GM21619 (cell line): ENCODE measurements around the gene ZFP82.

Source experiments
- ATAC-seq: cut with Tn5 transposase; IDR thresholded peaks from one replicate; pipeline ENCODE4 v1.9.1; 2021; ENCODE audit not compliant: unreplicated experiment

The ZFP82 gene

DNA sequence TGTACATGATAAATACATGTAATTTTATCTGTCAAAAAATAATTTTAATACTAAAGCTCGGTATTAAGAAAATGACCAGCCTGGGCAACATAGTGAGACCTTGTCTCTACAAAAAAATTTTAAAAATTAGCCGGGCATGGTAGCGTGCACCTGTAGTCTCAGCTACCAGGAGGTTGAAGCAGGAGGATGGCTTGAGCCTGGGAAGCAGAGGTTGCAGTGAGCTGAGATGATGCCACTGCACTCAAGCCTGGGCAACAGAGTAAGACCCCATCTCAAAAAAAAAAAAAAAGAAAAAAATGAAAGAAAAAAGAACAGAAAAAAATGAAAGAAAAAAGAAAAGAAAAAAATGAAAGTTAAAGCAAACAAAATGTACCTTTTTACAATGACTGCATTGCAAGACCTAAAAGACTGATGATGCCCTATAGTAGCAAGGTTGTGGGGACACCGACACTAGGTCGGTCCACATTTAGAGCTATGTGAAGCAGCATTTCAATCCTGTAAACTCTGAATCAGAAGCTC, 44.7 kb downstream of the ZFP82 start:
- ATAC-seq: no peak

DNA sequence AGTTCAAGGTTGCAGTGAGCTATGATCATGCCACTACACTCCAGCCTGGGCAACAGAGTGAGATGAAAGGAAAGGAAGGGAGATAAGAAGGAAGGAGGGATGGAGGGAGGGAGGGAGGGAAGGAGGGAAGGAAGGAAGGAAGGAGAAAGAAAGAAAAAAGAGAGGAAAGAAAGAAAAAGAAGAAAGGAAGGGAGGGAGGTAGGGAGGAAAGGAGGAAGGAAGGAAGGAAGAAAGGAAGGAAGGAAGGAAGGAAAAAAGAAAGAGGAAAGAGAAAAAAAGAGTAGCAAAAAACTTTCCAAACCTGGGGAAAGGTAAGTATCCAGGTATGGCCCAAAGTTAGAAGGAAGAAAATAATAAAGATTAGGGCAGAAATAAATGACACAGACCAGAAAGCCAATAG, 46.6 kb downstream of the ZFP82 start:
- no peak for ATAC-seq

DNA sequence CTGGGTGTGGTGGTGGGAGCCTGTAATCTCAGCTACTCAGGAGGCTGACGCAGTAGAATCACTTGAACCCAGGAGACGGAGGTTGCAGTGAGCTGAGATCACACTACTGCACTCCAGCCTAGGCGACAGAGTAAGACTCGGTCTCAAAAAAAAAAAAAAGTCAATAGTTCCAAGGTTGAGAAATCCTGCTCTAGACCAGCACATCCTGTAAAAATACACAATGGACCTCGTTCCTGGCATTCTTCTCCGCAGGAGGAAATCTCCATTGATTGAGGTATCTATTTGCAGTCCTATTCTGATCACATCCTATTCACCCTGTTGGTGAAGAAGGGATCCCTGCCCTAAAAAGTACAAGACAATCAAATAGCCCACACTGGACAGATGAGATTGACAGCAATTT, 54.6 kb downstream of the ZFP82 start:
- no peak for ATAC-seq
